Stimulated activated CD4-positive, alpha-beta T cell treated with anti-CD3 and anti-CD28 coated beads, Interleukin-12 subunit alpha, Interleukin-12 subunit beta, amount 100 ng/mL, for 4 hours (primary cell): ENCODE results near the gene HFM1.
A peak's percentile ranks its signal among the peaks of the same experiment; 100 is the strongest.
"Not testable (repeated sequence)": the region's sequence is repeated elsewhere in the genome, so short reads cannot be mapped to it uniquely, and the experiment has no call there.

Source experiments
- DNase-seq: peaks from one replicate; pipeline ENCODE4 v3.0.0-alpha.2; 2020

HFM1 gene

GRCh38 chr1:91404151-91405012 is at the start of gene HFM1:
Gene HFM1, minus strand, starts transcription at chr1:91404837. Its CDS starts 3,755 bp downstream, at chr1:91401082.
- peak; percentile 45 for DNase-seq

DNA sequence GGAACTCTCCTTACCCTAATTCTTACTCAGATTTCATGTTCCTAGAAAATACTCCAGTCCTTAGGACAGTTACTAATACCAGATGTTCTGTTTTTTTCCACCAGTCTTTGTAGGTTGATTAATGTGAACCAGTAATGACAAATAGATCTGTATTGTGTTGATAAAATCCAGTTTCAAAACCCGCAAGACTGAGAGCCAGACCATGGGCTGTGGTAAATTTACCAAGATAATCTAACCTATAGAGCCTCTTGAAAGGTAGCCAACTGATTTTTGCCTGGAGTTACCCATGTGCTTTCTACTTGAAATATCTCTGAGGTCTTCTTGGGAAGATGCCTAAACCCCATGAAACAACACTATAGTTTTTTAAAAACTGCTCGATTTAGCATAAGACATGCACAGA is 49.5 kb upstream of the HFM1 start:
- no peak for DNase-seq

- no peak for DNase-seq
These were observed 45.6 kb upstream of the HFM1 start for GRCh38 chr1:91450260-91450659.

DNA sequence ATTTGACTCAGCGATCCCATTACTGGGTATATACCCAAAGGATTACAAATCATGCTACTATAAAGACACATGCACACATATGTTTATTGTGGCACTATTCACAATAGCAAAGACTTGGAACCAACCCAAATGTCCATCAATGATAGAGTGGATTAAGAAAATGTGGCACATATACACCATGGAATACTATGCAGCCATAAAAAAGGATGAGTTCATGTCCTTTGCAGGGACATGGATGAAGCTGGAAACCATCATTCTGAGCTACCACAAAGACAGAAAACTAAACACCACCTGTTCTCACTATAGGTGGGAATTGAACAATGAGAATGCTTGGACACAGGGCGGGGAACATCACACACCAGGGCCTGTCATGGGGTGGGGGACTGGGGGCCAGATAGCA is 43.1 kb upstream of the HFM1 start:
- DNase-seq, result not testable (repeated sequence)

- DNase-seq, result not testable (repeated sequence)
These were observed 37.3 kb upstream of the HFM1 start for GRCh38 chr1:91441980-91442379.

- no peak for DNase-seq
These were observed 36.2 kb upstream of the HFM1 start for GRCh38 chr1:91440847-91441246.

DNA sequence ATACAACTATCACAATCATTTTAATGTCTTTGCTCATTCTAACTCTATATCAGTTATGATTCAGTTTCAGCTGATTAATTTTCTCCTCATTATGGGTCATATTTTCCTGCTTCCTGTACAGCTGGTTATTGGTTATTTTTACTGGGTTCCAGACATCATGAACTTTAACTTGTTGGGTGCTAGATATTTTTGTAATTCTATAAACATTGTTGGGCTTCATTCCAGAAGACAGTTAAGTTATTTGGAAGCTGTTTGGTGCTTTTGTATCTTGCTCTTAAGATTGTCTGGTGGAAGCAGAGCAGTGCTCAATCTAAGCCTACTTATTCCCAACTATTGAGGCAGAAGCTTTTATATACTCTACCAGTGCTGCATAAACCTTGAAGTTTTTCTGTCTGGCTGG is 34.4 kb upstream of the HFM1 start:
- DNase-seq, result no peak

GRCh38 chr1:91428182-91428798 is 23.7 kb upstream of the HFM1 start:
- DNase-seq, result no peak

GRCh38 chr1:91427741-91428140 is 23.1 kb upstream of the HFM1 start:
- DNase-seq, result no peak

- not testable (repeated sequence) for DNase-seq
These were observed 17.9 kb upstream of the HFM1 start for GRCh38 chr1:91422523-91422922.

GRCh38 chr1:91412371-91412770 is 7.7 kb upstream of the HFM1 start:
- no peak for DNase-seq

DNA sequence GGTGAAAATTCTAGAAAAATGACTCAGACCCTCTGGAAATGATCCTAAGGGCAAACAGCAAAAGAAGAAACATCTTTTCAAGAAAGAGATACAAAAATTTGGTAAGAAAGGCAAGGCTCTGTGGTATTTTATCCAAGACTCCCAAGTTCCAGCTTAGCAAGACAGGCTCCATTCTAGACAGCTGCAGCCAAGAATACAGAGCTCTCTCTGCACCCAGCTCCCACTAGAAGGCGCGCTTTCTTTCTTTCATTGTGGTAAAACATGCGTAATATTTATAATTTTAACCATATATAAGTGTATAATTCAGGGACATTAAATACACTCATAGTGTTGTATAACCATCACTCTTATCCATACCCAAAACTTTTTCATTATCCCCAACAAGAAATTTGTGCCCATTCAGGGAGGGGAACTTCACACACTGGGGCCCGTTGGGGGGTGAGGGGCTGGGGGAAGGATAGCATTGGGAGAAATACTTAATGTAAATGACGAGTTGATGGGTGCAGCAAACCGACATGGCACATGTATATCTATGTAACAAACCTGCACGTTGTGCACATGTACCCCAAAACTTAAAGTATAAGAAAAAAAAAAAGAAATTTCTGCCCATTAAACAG is 2.2 kb upstream of the HFM1 start:
- no peak for DNase-seq

DNA sequence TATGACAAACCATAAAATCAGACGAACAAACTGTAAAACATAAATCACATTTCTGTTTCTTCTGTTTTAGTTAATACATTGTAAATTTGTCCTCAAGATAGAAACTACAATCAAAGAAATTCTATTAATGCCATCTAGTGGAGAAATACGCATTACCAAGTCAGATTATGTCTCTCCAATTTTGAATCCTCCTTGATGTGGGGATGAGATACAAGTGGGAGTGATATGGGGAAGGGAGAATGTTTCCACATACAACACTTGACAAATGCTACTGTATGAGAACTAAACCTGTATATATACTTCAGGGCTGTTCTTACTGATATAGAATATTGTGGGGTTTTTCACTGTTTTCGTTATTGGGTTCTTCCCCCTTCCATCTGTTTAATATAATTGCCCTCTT is 2.6 kb downstream of the HFM1 start:
- DNase-seq, result no peak

GRCh38 chr1:91400133-91400725 is 4.4 kb downstream of the HFM1 start:
- no peak for DNase-seq

GRCh38 chr1:91398291-91398690 is 6.3 kb downstream of the HFM1 start:
- DNase-seq, result no peak

DNA sequence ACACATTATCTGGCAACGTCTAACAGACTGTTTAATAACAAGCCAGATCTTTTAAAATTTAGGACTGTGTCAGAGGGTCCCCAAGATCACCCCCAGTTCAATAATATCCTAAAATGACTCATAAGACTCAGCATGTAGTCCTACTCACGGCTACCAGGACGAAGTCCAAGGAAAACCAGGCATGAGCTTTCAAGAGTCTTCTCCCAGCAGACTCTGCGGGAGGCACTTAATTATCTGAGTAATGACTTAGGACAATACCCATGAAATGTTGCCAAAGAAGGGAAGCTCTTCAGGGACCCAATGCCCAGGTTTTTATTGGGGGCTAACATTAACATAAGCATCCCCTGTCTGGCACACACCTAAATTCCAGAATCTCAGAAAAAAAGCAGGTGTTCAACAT is 7.0 kb downstream of the HFM1 start:
- no peak for DNase-seq

DNA sequence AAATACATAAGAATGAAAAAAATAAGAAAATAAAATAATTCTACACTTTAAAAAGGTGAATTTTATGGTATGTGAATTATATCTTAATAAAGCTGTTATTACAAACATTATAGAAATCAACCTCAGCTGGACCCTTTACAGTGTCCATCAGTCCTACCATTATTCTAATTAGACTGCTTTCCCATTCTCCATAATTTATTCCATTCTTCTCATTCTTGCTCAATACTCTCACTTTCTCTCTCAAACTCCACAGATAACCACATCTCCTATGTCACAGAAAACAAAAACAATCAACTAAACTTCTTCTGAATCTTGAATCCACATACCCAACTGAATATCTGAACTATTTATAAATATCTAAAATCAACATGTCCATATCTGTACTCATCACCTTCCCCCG is 11.6 kb downstream of the HFM1 start:
- no peak for DNase-seq

GRCh38 chr1:91386109-91386508 is 18.5 kb downstream of the HFM1 start:
- DNase-seq, result no peak

- DNase-seq, result no peak
These were observed 21.2 kb downstream of the HFM1 start for GRCh38 chr1:91383456-91383855.

GRCh38 chr1:91381844-91382243 is 22.8 kb downstream of the HFM1 start:
- no peak for DNase-seq

DNA sequence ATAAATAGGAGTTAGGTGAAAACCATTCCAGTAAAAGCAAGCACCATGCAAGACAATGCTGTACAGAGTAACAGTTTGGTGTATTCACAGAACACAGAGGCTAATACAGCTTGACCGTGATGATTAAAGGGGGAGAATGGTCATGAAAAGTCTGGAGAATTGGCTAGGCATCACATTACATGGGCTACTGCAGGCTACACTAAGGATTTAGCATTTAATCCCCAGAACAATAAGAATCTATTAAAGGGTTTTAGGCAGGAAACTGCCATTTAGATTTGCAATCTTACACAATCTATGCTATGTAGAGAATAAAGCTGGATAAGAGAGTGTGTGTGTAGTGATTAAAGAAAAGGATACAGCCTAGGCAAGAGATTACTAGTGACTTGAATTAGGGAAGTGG is 30.6 kb downstream of the HFM1 start:
- DNase-seq, result no peak

GRCh38 chr1:91372230-91372629 is 32.4 kb downstream of the HFM1 start:
- DNase-seq, result not testable (repeated sequence)

- no peak for DNase-seq
These were observed 55.1 kb downstream of the HFM1 start for GRCh38 chr1:91349524-91349923.

DNA sequence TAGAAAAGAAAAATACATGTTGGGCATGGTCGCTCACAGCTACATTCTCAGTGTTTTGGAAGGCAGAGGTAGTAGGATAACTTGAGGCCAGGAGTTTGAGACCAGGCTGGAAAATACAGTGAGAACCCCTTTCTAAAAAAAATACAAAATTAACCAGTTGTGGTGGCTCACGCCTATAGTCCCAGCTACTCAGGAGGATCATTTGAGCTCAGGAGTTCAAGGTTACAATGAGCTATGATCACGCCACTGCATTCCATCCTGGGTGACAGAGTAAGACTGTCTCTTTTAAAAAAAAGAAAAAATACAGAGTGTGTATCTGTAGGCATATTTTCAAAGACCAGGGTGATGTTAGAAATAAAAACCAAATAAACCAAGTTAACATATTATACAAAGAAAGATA is 57.8 kb downstream of the HFM1 start:
- no peak for DNase-seq
